ENCODE measurements around the gene UBE2D2. TPM values are rescaled to one million over a fixed set of nuclear protein-coding genes. Genes with fewer than 3 reads are reported as not detected.
"Not testable (repeated sequence)": the region's sequence is repeated elsewhere in the genome, so short reads cannot be mapped to it uniquely, and the experiment has no call there.

Gene UBE2D2
- total and polyA plus RNA-seq, 10 of the 15 experiments (the other 5 are each of a cell fraction or from before 2014, with no cell fraction given): 58.6 to 245 (median 128) TPM

DNA sequence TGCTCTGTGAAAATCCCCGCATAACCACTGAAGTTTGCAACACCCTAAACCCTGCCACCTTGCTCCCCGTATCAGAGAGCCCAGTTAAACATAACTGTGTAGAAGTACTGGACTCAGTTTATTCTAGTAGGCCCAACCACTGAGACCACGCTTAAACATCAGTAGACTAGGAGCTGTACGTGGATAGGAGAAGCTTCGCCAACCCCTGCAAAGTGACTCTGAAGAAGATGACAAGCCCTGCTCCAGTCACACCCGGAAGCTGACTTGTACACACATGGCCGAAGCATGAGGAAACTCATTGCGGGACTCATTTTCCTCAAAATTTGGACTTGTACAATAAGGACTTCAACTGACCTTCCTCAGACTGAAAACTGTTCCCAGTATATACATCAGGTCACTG, 32.4 kb upstream of the UBE2D2 start:
- H2AFZ ChIP-seq (ENCODE audit: control insufficient read depth, low read depth, low read length); FAIRE-seq; H4K20me1 ChIP-seq (ENCODE audit: control insufficient read depth, insufficient read depth); ATAC-seq; H3K27ac ChIP-seq (ENCODE audit: control insufficient read depth, insufficient read depth); H3K9ac ChIP-seq (ENCODE audit: control insufficient read depth, insufficient read depth, low read length); H3K9me3 ChIP-seq (replicated peaks; ENCODE audit: control insufficient read depth, insufficient read depth, low read length); BruUV-seq (replicated peaks); H3K27me3 ChIP-seq (replicated peaks in 1 of 2; ENCODE audit: control insufficient read depth in 2 of 2, insufficient read depth in 2 of 2, low read length in 1 of 2); in situ Hi-C loops (cut with MboI); DNase-seq (ENCODE audit: low read depth, low spot score); H3K36me3 ChIP-seq (ENCODE audit: control insufficient read depth in 2 of 2, insufficient read depth in 2 of 2, low read length in 1 of 2): not testable (repeated sequence)
- RAD21 ChIA-PET (ENCODE audit: unreplicated experiment): interaction anchor here (0.6 to 5.6 kb wide), 23 partner anchors 9 to 216 kb away, joined by 3 to 49 read pairs (median 4); partner anchors contain the start of genes CXXC5, MZB1 and UBE2D2
- SMC1A ChIA-PET (ENCODE audit: uncharacterized antibody, unreplicated experiment): interaction anchor here (0.8 to 3.2 kb wide), 17 partner anchors 10 to 160 kb away, joined by 3 to 31 read pairs (median 3); partner anchors contain the start of gene UBE2D2
- WGBS (ENCODE audit: insufficient coverage, insufficient replicate concordance, low lambda C conversion rate, missing lambda C conversion rate): 59% methylated on average over 8 of the region's 8 CpGs
- Histone ChIP-seq H3K4me2 (ENCODE audit: control insufficient read depth, insufficient read depth) (peak overlapping the region; percentile 30), H3K4me3 (peak overlapping the region; percentile 70; the same call in 1 of the 2 replicates), H3K79me2 (ENCODE audit: control insufficient read depth, insufficient read depth, low read length) (peaks cover 27% of the 10 kb centered on the region), H3K4me1 (ENCODE audit: control insufficient read depth, insufficient read depth, low read length) (peaks cover 27% of the 10 kb centered on the region)
- POLR2A ChIA-PET: interaction anchor here (0.5 to 5.5 kb wide), 16 partner anchors 10 to 141 kb away, joined by 3 to 43 read pairs (median 4); partner anchors contain the start of genes MZB1 and UBE2D2
- intact Hi-C loops (cut with micrococcal nuclease; ENCODE audit: unreplicated experiment): loop anchor here (5.0 kb wide), 1 partner anchor 251 kb away; no protein-coding TSS in a partner anchor
- TF ChIP-seq, protein P1, sequence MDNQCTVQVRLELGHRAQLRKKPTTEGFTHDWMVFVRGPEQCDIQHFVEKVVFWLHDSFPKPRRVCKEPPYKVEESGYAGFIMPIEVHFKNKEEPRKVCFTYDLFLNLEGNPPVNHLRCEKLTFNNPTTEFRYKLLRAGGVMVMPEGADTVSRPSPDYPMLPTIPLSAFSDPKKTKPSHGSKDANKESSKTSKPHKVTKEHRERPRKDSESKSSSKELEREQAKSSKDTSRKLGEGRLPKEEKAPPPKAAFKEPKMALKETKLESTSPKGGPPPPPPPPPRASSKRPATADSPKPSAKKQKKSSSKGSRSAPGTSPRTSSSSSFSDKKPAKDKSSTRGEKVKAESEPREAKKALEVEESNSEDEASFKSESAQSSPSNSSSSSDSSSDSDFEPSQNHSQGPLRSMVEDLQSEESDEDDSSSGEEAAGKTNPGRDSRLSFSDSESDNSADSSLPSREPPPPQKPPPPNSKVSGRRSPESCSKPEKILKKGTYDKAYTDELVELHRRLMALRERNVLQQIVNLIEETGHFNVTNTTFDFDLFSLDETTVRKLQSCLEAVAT (IDR thresholded peaks at IDR 0.05): peak; percentile 66; the same call in 1 of the 2 replicates
- TF ChIP-seq, protein P2, sequence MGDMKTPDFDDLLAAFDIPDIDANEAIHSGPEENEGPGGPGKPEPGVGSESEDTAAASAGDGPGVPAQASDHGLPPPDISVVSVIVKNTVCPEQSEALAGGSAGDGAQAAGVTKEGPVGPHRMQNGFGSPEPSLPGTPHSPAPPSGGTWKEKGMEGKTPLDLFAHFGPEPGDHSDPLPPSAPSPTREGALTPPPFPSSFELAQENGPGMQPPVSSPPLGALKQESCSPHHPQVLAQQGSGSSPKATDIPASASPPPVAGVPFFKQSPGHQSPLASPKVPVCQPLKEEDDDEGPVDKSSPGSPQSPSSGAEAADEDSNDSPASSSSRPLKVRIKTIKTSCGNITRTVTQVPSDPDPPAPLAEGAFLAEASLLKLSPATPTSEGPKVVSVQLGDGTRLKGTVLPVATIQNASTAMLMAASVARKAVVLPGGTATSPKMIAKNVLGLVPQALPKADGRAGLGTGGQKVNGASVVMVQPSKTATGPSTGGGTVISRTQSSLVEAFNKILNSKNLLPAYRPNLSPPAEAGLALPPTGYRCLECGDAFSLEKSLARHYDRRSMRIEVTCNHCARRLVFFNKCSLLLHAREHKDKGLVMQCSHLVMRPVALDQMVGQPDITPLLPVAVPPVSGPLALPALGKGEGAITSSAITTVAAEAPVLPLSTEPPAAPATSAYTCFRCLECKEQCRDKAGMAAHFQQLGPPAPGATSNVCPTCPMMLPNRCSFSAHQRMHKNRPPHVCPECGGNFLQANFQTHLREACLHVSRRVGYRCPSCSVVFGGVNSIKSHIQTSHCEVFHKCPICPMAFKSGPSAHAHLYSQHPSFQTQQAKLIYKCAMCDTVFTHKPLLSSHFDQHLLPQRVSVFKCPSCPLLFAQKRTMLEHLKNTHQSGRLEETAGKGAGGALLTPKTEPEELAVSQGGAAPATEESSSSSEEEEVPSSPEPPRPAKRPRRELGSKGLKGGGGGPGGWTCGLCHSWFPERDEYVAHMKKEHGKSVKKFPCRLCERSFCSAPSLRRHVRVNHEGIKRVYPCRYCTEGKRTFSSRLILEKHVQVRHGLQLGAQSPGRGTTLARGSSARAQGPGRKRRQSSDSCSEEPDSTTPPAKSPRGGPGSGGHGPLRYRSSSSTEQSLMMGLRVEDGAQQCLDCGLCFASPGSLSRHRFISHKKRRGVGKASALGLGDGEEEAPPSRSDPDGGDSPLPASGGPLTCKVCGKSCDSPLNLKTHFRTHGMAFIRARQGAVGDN (IDR thresholded peaks at IDR 0.05): peak; percentile 88
- TF ChIP-seq, protein P3, sequence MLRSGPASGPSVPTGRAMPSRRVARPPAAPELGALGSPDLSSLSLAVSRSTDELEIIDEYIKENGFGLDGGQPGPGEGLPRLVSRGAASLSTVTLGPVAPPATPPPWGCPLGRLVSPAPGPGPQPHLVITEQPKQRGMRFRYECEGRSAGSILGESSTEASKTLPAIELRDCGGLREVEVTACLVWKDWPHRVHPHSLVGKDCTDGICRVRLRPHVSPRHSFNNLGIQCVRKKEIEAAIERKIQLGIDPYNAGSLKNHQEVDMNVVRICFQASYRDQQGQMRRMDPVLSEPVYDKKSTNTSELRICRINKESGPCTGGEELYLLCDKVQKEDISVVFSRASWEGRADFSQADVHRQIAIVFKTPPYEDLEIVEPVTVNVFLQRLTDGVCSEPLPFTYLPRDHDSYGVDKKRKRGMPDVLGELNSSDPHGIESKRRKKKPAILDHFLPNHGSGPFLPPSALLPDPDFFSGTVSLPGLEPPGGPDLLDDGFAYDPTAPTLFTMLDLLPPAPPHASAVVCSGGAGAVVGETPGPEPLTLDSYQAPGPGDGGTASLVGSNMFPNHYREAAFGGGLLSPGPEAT (IDR thresholded peaks at IDR 0.05; ENCODE audit: low read depth): 0 out of 2 replicates have a peak, but pooled peaks have one; percentile 3
- CTCF ChIA-PET: interaction anchor here (1.1 to 6.1 kb wide), 10 partner anchors 10 to 278 kb away, joined by 3 to 38 read pairs (median 4); partner anchors contain the start of gene SPATA24

DNA sequence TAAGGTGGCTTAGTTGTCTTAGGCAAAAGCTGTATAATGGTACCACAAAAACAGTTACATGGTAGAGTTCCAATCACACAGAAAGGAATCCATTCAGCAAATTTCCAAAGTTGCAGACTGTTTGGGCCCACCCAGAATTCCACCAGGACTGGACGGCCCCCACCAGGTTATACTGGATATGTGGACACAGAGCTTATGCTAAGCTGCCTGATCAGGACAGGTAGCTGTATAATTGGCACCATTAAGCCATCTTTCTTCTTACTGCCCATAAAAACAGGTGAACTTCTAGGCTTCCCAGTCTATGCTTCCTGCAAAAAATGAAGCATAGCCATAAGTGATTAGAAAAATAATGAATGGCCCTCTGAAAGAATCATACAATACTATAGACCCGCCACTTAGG, 31.1 kb upstream of the UBE2D2 start:
- H2AFZ ChIP-seq (ENCODE audit: control insufficient read depth, low read depth, low read length); H3K27ac ChIP-seq (ENCODE audit: control insufficient read depth, insufficient read depth); in situ Hi-C loops (cut with MboI); H3K27me3 ChIP-seq (replicated peaks in 1 of 2; ENCODE audit: control insufficient read depth in 2 of 2, insufficient read depth in 2 of 2, low read length in 1 of 2); BruUV-seq (replicated peaks); H4K20me1 ChIP-seq (ENCODE audit: control insufficient read depth, insufficient read depth); DNase-seq (ENCODE audit: low read depth, low spot score); FAIRE-seq; H3K36me3 ChIP-seq (ENCODE audit: control insufficient read depth in 2 of 2, insufficient read depth in 2 of 2, low read length in 1 of 2); H3K9me3 ChIP-seq (replicated peaks; ENCODE audit: control insufficient read depth, insufficient read depth, low read length); H3K9ac ChIP-seq (ENCODE audit: control insufficient read depth, insufficient read depth, low read length); ATAC-seq: not testable (repeated sequence)
- H3K4me3 ChIP-seq: peak overlapping the region; percentile 34; the same call in 1 of the 2 replicates
- H3K4me1 ChIP-seq (ENCODE audit: control insufficient read depth, insufficient read depth, low read length): peaks cover 15% of the 10 kb centered on the region
- intact Hi-C loops (cut with micrococcal nuclease; ENCODE audit: unreplicated experiment): loop anchor here (2.0 kb wide), 1 partner anchor 31 kb away; the partner anchor contains the start of gene UBE2D2
- H3K79me2 ChIP-seq (ENCODE audit: control insufficient read depth, insufficient read depth, low read length): peaks cover 27% of the 10 kb centered on the region
- SMC1A ChIA-PET (ENCODE audit: uncharacterized antibody, unreplicated experiment): interaction anchor here (0.6 to 1.9 kb wide), 6 partner anchors 11 to 102 kb away, joined by 3 to 7 read pairs (median 4); no protein-coding TSS in a partner anchor
- RAD21 ChIA-PET (ENCODE audit: unreplicated experiment): interaction anchor here (1.2 to 5.6 kb wide), 8 partner anchors 13 to 160 kb away, joined by 3 to 49 read pairs (median 6); partner anchors contain the start of genes MZB1 and UBE2D2
- POLR2A ChIA-PET: interaction anchor here (0.5 to 5.5 kb wide), 8 partner anchors 10 to 188 kb away, joined by 3 to 43 read pairs (median 4); partner anchors contain the start of genes PAIP2 and UBE2D2
- WGBS (ENCODE audit: insufficient coverage, insufficient replicate concordance, low lambda C conversion rate, missing lambda C conversion rate): 78% methylated on average over 2 of the region's 2 CpGs
- CTCF ChIA-PET: interaction anchor here (0.6 to 6.1 kb wide), 4 partner anchors 11 to 619 kb away, joined by 3 to 38 read pairs (median 4); no protein-coding TSS in a partner anchor
- H3K4me2 ChIP-seq (ENCODE audit: control insufficient read depth, insufficient read depth): peak overlapping the region; percentile 42; the same call in 1 of the 2 replicates
